Peyer's patch (tissue), 4 donors: ENCODE results near the gene OR52E5.

Experiments used
- CTCF ChIP-seq, 6 experiments: fragments of 450-650 bp in 4 of 6; fragments of 200-600 bp in 2 of 6; sonication (generic) in 1 of 6; IDR thresholded peaks; one replicate each; pipeline ENCODE4 v1.5.1; 2017 to 2019; ENCODE audit warnings: antibody characterized with exemption in 6 of 6, mild to moderate bottlenecking in 3 of 6, moderate library complexity in 1 of 6
- POLR2A ChIP-seq, 2 donors: fragments of 450-650 bp; IDR thresholded peaks; one replicate each; pipeline ENCODE4 v1.5.1; 2017; ENCODE audit warnings: antibody characterized with exemption in 2 of 2, mild to moderate bottlenecking in 2 of 2, moderate library complexity in 2 of 2

- TF ChIP-seq CTCF (IDR thresholded peaks at IDR 0.05) (no peak), POLR2A (IDR thresholded peaks at IDR 0.05) (no peak)
Measured at GRCh38 chr11:5880329-5880728, 12.7 kb upstream of the OR52E5 start, which contains the start of gene OR52E4.
